Left hindlimb (tissue), 1 donor: Measurements from ENCODE around the gene VTI1B.

ENCODE experiments used
- DNase-seq: peaks from one replicate; pipeline ENCODE4 v3.0.0-alpha.2; 2018

The VTI1B gene

DNA sequence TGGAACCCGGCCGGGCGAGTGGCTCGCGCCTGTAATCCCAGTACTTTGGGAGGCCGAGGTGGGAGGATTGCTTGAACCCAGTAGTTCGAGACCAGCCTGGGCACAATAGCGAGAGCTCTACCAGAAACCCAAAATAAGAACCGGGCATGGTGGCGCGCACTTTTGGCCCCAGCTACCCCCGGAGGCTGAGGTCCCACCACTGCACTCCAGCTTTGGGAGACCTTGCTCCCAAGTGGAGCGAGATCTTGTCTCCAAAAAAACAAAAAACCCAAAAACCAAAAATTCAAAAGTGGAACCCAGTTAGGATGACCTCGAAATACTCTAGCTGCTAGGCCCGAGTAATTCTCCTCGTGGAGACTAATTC, 769 bp upstream of the VTI1B start:
- DNase-seq, result no peak

- peak; percentile 69 for DNase-seq
Measured at GRCh38 chr14:67674139-67674479, 323 bp downstream of the VTI1B start.

DNA sequence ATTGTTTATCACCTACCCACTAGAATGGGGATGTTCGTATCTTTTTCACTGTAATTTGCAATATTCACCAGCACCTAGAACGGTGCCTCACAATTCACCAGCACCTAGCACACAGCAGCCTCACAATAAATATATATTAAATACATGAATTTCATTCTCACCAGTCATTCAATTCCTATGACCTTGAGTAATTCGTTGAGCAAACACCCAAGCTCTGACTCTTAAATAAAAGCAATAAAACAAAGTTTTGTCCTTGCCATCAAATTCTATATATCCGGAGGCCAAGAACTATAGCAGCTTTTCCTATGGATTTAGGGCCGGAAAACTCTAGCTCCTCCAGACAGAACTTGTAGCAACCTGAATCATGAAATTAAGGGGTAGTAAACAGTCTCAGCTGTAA, 981 bp downstream of the VTI1B start:
- DNase-seq, result no peak

DNA sequence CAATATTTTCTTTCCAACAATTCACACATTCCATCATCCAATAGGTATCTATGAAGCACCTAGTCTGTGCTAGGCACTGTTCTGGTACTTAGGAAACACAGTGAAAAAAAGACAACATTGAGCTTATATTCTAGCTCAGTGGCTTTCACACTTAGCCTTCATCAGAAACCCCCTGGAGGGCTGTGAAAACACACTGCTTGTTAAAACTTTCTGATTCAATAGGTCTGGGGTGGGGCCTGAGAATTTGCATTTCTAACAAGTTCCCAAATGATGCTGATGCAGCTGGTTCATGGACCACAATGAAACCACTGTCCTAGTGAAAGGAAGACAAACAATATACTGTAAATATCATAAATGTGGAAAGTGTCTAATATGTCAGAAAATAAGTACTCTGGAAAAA, 5.9 kb downstream of the VTI1B start:
- no peak for DNase-seq

GRCh38 chr14:67666750-67667449, 7.5 kb downstream of the VTI1B start:
- DNase-seq, result no peak

- DNase-seq, result no peak
Measured at GRCh38 chr14:67665868-67666267, 8.6 kb downstream of the VTI1B start.

- no peak for DNase-seq
Measured at GRCh38 chr14:67663633-67664032, 10.8 kb downstream of the VTI1B start.

- DNase-seq, result no peak
Measured at GRCh38 chr14:67653651-67654280, 20.7 kb downstream of the VTI1B start.

DNA sequence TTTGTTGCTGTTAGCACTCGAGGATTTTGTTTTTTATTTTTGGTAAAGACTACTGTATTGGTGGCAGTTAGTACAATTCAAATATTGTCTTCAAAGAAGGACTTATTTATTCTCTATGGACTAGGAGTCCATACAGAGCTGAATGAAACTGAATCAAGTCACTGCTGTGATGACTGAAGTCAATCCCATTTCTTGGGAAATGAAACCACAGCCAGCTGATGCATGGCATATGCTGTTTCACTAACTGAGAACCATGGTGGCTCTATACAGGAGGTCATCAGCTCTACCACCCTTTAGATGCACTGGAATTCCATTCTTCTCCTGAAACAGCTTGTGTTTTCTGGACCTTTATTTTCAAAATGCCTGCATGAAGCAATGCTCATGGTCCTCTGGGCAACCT, 22.2 kb downstream of the VTI1B start:
- no peak for DNase-seq

DNA sequence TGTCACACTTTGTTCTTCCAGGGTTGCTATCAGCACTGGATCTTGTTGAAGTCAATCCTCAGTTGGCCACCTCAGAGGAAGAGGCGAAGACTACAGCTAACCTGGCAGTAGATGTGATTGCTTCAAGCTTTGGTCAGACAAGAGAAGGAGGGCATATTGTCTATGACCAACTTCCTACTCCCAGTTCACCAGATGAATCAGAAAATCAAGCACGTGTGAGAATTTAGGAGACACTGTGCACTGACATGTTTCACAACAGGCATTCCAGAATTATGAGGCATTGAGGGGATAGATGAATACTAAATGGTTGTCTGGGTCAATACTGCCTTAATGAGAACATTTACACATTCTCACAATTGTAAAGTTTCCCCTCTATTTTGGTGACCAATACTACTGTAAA, 23.7 kb downstream of the VTI1B start:
- no peak for DNase-seq

DNA sequence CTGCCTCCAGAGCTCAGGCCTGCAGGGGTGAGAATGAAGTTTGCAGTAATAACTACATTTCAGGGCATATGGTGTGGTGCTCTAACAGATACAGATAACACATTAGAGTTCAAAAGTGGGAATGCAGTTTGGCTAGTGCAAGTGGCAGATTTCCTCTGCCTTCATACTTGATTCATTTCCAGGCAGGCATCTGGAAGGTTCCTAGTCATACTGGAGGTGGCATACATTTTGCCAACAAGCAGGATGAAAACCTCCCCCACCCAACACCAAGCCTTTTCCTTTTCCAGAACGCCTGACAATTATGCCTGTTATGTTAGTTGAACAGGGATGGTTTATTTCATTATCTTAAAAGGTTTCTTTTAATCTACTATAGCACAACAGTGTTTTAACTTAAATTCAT, 24.3 kb downstream of the VTI1B start:
- DNase-seq, result no peak

GRCh38 chr14:67646131-67646530, 28.3 kb downstream of the VTI1B start:
- DNase-seq, result no peak

GRCh38 chr14:67645414-67645813, 29.0 kb downstream of the VTI1B start:
- DNase-seq, result no peak

- DNase-seq, result no peak
Measured at GRCh38 chr14:67644428-67644827, 30.0 kb downstream of the VTI1B start.

GRCh38 chr14:67643713-67644112, 30.7 kb downstream of the VTI1B start:
- DNase-seq, result no peak

- DNase-seq, result no peak
Measured at GRCh38 chr14:67641902-67642749, 32.3 kb downstream of the VTI1B start.

- DNase-seq, result no peak
Measured at GRCh38 chr14:67641480-67641879, 33.0 kb downstream of the VTI1B start.

GRCh38 chr14:67638642-67639041, 35.8 kb downstream of the VTI1B start:
- DNase-seq, result no peak

DNA sequence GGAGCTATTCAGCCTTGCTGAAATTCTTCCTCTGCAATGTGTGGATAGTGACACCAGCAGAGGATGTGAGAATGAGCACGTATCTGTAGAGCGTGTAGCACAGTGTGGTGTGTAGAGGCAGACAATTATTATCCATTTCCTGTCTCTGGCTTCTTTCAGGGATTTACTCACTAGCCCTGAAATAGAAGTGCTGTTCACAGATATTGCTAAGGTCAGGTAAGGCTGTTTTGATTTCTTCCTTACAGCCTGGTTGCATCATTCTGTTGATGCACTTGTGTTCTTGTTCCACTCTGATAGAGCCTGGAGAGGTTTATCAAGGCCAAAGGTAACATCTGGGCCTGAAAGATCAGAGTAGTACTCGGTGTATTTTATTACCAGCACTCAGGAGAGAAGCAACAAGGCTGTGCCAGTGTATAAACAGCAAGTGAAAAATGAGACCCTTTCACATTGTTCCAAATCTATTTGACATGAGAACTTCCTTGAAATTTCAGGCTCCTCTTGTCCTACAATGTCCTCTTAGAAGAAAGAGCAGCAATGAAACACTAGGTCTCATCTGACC, 38.0 kb downstream of the VTI1B start:
- no peak for DNase-seq

- no peak for DNase-seq
Measured at GRCh38 chr14:67633451-67634147, 40.8 kb downstream of the VTI1B start.

DNA sequence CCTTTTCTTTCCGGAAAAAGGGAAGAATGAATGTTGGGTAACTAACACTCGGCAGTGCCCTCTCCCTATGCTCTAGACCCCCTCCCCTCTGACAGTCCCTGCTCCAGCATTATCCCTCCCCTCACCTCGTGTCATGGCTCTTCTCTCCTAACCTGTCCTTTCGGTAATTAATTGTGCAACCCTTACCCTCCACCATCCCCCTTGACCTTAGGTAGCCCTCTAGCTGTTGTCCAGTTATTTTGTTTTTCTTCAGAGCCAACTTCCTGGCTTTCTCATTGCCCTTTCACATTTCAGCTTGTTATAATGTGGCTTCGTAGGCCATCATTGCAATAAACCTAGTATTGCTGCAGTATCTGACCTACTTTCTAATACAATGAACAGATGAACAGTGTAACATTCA, 43.5 kb downstream of the VTI1B start:
- DNase-seq, result no peak

DNA sequence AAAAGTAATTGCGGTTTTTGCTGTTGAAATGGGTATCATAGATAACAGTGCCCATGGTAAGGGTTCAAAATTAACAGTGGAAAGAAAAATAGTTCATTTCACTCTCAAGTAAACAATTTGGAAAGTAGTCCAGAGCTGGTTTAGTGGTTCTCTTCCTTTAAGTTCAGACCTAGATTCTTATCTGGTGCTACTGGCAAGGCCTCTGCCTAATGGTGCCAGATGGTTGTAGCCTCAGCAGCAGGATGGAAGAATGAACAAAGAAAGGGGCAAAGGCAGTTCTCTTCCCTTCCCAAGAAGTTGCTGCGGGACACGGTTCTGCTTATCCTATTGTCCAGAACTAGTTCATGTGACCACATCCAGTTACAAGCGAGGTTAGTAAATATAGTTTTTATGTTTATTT, 44.2 kb downstream of the VTI1B start:
- DNase-seq, result no peak

DNA sequence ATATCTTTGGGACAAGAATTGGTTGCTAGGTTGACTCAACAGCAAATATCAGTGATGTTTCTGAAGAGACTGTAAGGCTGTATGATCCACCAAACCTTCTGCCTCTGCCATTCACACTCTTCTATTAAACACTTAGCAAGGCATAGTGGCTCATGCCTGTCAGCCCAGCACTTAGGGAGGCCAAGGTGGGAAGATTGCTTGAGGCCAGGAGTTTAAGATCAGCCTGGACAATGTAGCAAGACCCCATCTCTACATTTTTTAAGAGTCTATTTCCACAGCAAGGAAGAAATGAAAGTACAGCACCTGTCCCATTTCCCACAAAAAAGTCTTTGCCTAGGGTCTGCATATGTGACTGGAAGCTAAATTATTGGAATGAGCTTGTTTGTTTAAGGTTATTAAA, 46.9 kb downstream of the VTI1B start:
- DNase-seq, result no peak
